SK-N-MC (cell line): ENCODE results near the gene SMKR1.

Experiments used
- EZH2 ChIP-seq: fragments of 200-600 bp; sonication (generic); IDR thresholded peaks from one replicate; pipeline ENCODE4 v1.6.1; 2017; ENCODE audit warnings: antibody characterized with exemption
- FOXP2 ChIP-seq: optimal IDR thresholded peaks from 2 replicates; pipeline ENCODE3; 2011; ENCODE audit warnings: mild to moderate bottlenecking, moderate library complexity; ENCODE audit not compliant: insufficient read depth; ENCODE audit errors: extremely low read length, control extremely low read depth
- POLR2AphosphoS5 ChIP-seq: IDR thresholded peaks from 2 replicates; pipeline ENCODE4 v1.6.1; 2012; ENCODE audit warnings: mild to moderate bottlenecking, low read depth, low read length, borderline replicate concordance

DNA sequence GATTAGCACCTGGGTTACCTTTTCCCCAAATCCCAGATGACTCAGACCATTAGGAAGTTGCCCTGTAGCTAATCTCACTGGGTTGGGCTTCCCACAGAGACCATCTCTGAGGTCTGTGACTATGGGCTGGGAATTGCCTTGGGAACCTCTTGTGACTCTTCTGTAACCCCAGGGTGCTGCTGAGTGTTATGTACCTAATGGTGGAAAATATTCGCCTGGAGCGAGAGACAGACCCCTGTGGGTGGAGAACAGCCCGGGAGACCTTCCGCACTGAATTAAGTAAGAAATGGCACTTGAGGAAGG, 48.1 kb upstream of the SMKR1 start:
- TF ChIP-seq EZH2 (no peak), POLR2AphosphoS5 (no peak), FOXP2 (no peak)
